ENCODE measurements around the gene SDCCAG8.
"Not testable (repeated sequence)": the region's sequence is repeated elsewhere in the genome, so short reads cannot be mapped to it uniquely, and the experiment has no call there.

SDCCAG8 gene

GRCh38 chr1:243255791-243256512, at the start of gene SDCCAG8:
Gene SDCCAG8, plus strand, starts transcription at chr1:243256041. Its CDS starts 133 bp downstream, at chr1:243256174.
- DNase-seq (ENCODE audit: extremely low read depth in 1 of 2, low read depth in 1 of 2), result peak; percentile 86 to 96

- not testable (repeated sequence) for DNase-seq (ENCODE audit: extremely low read depth in 1 of 2, low read depth in 1 of 2)
Observed at GRCh38 chr1:243211984-243212383, 43.9 kb upstream of the SDCCAG8 start.

- DNase-seq (ENCODE audit: extremely low read depth in 1 of 2, low read depth in 1 of 2), result no peak
Observed at GRCh38 chr1:243213045-243213787, 42.6 kb upstream of the SDCCAG8 start.

- not testable (repeated sequence) for DNase-seq (ENCODE audit: extremely low read depth in 1 of 2, low read depth in 1 of 2)
Observed at GRCh38 chr1:243215276-243215875, 40.5 kb upstream of the SDCCAG8 start.

- no peak for DNase-seq (ENCODE audit: extremely low read depth in 1 of 2, low read depth in 1 of 2)
Observed at GRCh38 chr1:243216741-243217140, 39.1 kb upstream of the SDCCAG8 start.

GRCh38 chr1:243217349-243217748, 38.5 kb upstream of the SDCCAG8 start:
- DNase-seq (ENCODE audit: extremely low read depth in 1 of 2, low read depth in 1 of 2), result no peak

- DNase-seq (ENCODE audit: extremely low read depth in 1 of 2, low read depth in 1 of 2), result no peak
Observed at GRCh38 chr1:243218059-243218458, 37.8 kb upstream of the SDCCAG8 start.

GRCh38 chr1:243227622-243228021, 28.2 kb upstream of the SDCCAG8 start:
- DNase-seq (ENCODE audit: extremely low read depth in 1 of 2, low read depth in 1 of 2), result no peak

GRCh38 chr1:243229526-243229925, 26.3 kb upstream of the SDCCAG8 start:
- no peak for DNase-seq (ENCODE audit: extremely low read depth in 1 of 2, low read depth in 1 of 2)

GRCh38 chr1:243230914-243231313, 24.9 kb upstream of the SDCCAG8 start:
- DNase-seq (ENCODE audit: extremely low read depth in 1 of 2, low read depth in 1 of 2), result no peak

- no peak for DNase-seq (ENCODE audit: extremely low read depth in 1 of 2, low read depth in 1 of 2)
Observed at GRCh38 chr1:243233908-243234307, 21.9 kb upstream of the SDCCAG8 start.

- no peak for DNase-seq (ENCODE audit: extremely low read depth in 1 of 2, low read depth in 1 of 2)
Observed at GRCh38 chr1:243234978-243235647, 20.7 kb upstream of the SDCCAG8 start.

GRCh38 chr1:243236604-243237252, 19.1 kb upstream of the SDCCAG8 start:
- DNase-seq (ENCODE audit: extremely low read depth in 1 of 2, low read depth in 1 of 2), result no peak

GRCh38 chr1:243244432-243244841, 11.4 kb upstream of the SDCCAG8 start:
- no peak for DNase-seq (ENCODE audit: extremely low read depth in 1 of 2, low read depth in 1 of 2)

GRCh38 chr1:243246916-243247315, 8.9 kb upstream of the SDCCAG8 start:
- DNase-seq (ENCODE audit: extremely low read depth in 1 of 2, low read depth in 1 of 2), result no peak

GRCh38 chr1:243247901-243248300, 7.9 kb upstream of the SDCCAG8 start:
- DNase-seq (ENCODE audit: extremely low read depth in 1 of 2, low read depth in 1 of 2), result no peak

- DNase-seq (ENCODE audit: extremely low read depth in 1 of 2, low read depth in 1 of 2), result no peak
Observed at GRCh38 chr1:243249214-243249613, 6.6 kb upstream of the SDCCAG8 start.

GRCh38 chr1:243250102-243250501, 5.7 kb upstream of the SDCCAG8 start:
- no peak for DNase-seq (ENCODE audit: extremely low read depth in 1 of 2, low read depth in 1 of 2)

- DNase-seq (ENCODE audit: extremely low read depth in 1 of 2, low read depth in 1 of 2), result no peak
Observed at GRCh38 chr1:243251539-243251938, 4.3 kb upstream of the SDCCAG8 start.

GRCh38 chr1:243253211-243253925, 2.5 kb upstream of the SDCCAG8 start:
- DNase-seq (ENCODE audit: extremely low read depth in 1 of 2, low read depth in 1 of 2), result no peak

Measured in stimulated activated CD8-positive, alpha-beta memory T cell treated with anti-CD3 and anti-CD28 coated beads, Interleukin-7, amount 100 ng/mL, for 48 hours (primary cell).